Measurements from ENCODE around the gene RARG.

GRCh38 chr12:53221203-53222080 is 10.6 kb downstream of the RARG start:
- TF ChIP-seq CTCF (IDR thresholded peaks at IDR 0.05) = peak in 2 of 4 experiments; percentile 15 to 17
- peak; percentile 39 for TF ChIP-seq POLR2AphosphoS5 (IDR thresholded peaks at IDR 0.05)
- TF ChIP-seq POLR2A (IDR thresholded peaks at IDR 0.05) = peak; percentile 20 to 28
- no peak for TF ChIP-seq EP300 (IDR thresholded peaks at IDR 0.05)
